ENCODE measurements around the gene SPRR2B.
"Not testable (repeated sequence)": the region's sequence is repeated elsewhere in the genome, so short reads cannot be mapped to it uniquely, and the experiment has no call there.

Gene SPRR2B

DNA sequence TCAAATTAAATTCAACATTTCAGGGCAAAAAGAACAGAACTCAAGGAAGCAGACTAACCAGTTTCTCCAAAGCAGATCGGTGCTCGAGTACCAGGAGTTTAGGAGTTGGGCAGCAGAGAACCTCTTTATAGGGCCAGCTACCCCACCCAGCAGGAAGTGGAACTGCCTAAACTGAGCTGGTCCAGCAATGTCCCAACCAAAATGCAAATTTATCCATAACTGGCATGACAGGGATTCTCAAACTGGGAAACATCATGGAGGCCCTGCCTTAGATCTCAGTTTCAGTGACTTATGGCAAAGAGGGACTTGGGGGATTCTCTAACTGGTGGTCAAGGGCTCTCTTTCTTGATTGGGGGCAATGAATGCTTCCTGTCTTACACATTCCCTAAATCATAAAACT is at the start of gene SPRR2B:
TSS of gene SPRR2B (minus strand) at position 101 of the 400 bp plus-strand sequence. CDS start 772 bp downstream, outside the sequence.
- DNase-seq: no peak

DNA sequence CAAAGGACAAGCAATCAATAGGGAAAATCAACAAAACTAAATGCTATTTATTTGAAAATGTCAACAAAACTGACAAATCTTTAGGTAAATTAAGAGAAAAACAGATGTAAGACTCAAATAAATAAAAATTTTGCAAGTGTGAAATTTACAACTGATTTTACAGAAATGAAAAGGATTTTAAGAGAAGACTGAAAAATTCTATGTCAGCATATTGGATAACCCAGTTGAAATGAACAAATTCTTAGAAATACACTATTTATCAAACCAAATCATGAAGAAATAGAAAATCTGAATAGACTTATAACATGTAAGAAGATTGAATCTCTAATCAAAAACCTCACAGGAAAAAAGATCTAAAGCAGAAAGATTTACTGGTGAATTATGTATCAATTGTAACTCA is 49.5 kb upstream of the SPRR2B start:
- no peak for DNase-seq

DNA sequence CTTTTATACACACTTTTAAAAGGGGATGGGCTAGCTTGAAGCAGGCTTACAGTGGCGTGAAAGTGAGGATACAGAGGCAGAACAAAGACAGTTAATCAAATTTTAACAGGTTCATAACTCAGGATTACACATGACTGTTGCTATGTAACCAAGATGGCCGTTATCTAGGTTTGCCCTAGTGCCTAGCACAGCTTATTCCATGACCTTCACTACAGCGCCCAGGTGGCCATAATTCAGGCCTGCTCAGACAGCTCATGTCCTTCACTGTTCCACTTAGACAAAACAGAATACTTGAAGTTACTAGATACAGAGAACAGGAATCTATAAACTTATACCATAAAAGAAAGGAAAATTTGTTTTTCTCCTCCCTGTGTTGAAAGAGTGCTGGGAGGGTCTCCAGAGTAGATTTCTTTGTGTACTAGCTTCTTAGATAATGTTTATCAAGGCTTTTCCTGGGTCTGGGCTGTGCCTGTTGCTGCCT is 48.1 kb upstream of the SPRR2B start:
- peak; percentile 10 for DNase-seq

DNA sequence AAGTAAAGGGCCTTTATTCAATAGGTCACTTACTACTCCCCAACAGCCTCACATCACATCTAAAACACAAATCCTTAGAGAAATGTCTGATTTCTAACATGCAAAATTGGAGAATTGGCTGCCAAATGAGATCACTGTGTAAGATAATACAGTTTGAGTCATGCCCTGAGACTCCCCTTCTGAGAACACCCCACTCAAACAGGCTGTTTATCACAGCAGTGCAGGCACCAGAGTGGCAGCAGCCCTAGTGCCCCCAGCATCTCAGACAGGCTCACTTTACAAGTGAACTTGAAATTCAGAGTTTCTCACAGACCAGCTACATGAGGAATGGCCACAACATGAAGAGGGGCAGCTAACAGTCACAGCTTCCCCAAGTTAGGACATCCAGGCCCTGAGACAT is 43.9 kb upstream of the SPRR2B start:
- DNase-seq: not testable (repeated sequence)

DNA sequence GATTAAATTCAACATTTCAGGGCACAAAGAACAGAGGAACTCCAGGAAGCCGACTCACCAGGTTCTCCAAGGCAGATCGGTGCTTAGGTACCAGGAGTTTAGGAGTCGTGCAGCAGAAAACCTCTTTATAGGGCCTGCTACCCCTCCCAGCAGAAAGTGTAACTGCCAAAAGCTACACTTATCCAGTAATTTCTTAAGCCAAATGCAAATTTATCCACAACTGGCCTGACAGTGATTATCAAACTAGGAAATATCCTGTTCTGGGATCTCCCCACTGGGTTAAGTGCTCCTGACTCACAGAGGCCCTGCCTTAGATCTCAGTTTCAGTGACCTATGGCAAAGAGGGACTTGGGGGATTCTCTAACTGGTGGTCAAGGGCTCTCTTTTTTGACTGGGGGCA is 42.0 kb upstream of the SPRR2B start, which contains the start of gene SPRR2F:
TSS of gene SPRR2F (minus strand) at position 101 of the 400 bp plus-strand sequence. CDS start 783 bp downstream, outside the sequence.
- DNase-seq: no peak

DNA sequence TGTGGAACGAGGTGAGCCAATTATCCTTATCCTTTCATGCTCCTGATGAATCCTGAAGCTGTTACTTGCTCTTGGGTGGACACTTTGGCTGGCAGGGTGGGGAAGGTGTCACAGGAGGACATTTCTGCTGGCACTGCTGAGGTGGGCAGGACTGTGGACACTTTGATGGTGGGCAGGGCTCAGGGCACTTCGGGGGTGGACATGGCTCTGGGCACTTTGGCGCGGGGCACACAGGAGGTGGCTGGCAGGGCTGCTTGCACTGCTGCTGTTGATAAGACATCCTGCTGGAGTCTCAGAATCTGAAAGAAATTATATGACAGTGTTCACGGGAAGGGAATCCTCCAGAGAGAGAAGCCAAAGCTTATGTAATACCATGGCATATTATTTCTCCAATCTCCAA is 41.0 kb upstream of the SPRR2B start:
- DNase-seq: not testable (repeated sequence)

DNA sequence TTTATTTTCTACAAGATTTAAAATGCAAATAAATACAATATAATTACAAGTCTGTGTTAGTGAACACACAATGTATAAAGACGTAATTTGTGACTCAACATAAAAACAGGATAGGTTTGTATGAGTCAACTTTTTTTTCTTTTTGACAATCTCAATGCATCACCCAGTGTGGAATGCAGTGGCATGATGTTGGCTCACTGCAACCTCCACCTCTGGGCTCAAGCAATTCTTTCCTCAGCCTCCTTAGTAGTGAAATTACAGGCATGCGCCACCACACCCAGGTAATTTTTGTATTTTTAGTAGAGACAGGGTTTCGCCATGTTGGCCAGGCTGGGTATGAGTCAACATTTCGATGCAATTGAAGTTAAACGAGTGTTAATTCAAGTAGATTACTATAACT is 28.8 kb upstream of the SPRR2B start:
- no peak for DNase-seq

DNA sequence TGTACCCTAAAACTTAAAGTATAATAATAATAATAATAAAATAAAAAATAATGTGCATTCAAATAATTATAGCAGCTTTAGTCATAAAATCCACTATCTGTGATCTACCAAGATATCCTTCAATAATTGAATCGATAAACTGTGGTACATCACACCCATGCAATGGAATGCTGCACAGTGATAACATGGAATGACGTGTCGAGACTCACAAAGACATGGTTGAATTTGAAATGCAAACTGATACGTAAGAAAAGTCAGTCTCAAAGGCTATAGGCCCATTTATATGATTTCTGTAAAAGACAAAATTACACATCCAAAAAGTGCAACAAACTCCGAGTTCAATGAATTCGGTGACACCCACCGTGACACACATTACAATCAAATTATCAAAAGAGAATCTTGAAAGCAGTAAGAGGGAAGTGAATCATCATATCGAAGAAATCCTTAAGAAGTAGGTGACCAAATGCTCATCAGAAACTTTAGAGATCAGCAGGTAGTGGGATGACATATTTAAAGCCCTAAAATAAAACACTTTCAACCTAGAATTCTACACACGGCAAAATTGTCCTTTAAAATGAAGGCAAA is 28.1 kb upstream of the SPRR2B start:
- DNase-seq: no peak

DNA sequence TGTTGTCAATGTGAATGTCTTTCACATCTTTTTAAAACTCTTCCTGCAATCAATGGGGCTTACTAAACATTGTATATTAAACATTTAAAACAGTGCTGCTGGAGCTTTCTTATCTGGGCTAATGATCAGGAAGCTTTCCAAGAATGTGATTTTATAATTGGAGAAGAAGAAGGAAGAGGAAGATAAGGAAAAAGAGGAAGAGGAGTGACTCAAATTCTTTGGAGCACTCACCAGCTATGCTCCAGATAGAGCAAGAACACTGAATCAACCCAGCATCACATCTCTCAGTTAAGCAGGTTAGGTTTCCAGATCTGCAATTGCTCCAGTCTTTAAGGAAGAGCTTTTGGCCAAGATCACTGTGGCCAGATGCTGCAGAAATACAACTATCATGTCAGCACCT is 24.4 kb upstream of the SPRR2B start:
- DNase-seq: no peak

DNA sequence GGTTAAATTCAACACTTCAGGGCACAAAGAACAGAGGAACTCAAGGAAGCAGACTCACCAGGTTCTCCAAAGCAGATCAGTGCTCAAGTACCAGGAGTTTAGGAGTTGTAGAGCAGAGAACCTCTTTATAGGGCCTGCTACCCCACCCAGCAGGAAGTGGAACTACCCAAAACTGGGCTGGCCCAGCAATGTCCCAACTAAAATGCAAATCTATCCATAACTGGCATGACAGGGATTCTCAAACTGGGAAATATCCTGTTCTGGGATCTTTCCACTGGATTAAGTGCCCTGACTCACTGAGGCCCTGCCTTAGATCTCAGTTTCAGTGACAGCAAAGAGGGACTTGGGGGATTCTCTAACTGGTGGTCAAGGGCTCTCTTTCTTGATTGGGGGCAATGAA is 23.0 kb upstream of the SPRR2B start, which contains the start of gene SPRR2E:
TSS of gene SPRR2E (minus strand) at position 101 of the 400 bp plus-strand sequence. CDS start 775 bp downstream, outside the sequence.
- DNase-seq: no peak

DNA sequence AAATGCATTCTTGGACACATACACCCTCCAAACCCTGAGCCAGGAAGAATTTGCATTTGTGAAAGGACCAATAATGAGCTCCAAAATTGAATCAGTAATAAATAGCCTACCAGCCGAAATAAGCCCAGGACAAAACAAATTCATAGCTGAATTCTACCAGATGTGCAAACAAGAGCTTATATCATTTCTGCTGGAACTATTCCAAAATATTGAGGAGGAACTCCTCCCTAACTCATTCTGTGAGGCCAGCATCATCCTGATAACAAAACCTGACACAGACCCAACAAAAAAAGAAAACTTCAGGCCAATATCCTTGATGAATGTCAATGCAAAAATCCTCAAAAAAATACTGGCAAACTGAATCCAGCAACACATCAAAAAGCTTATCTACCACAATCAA is 16.2 kb upstream of the SPRR2B start:
- DNase-seq: no peak

DNA sequence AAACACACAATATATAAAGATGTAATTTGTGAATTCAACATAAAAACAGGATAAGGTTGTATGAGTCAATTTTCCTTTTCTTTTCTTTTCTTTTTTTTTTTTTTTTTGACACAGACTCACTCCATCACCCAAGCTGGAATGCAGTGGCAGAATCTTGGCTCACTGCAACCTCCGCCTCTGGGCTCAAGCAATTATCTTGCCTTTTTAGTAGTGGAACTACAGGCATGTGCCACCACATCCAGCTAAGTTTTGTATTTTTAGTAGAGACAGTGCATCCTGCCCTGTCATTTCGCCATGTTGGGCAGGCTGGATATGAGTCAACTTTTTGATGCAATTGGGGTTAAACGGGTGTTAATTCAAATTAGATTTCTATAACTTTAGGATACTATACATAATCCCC is 10.3 kb upstream of the SPRR2B start:
- no peak for DNase-seq

DNA sequence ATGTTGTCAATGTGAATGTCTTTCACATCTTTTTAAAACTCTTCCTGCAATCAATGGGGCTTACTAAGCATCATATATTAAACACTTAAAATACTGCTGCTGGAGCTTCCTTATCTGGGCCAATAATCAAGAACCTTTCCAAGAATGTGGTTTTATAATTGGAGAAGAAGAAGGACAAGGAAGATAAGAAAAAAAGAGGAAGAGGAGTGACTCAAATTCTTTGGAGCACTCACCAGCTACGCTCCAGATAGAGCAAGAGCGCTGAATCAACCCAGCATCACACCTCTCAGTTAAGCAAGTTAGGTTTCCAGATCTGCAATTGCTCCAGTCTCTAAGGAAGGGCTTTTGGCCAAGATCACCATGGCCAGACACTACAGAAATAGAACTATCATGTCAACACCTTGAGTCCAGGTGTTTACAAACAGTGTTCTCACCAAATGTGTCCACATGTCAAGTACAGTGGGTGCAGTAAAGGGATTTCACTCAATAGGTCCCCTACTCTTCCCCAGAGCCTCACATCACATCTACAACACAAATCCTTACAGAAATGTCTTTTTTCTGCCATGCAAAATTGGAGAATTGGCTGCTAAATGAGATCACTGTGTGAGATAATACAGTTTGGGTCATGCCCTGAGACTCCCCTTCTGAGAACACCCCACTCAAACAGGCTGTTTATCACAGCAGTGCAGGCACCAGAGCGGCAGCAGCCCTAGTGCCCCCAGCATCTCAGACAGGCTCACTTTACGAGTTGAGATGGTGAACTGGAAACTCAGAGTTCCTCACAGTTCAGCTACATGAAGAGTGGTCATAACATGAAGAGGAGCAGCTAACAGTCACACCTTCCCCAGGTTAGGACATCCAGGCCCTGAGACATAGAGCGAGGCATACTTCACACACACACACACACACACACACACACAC is 1.7 kb upstream of the SPRR2B start:
- no peak for DNase-seq

DNA sequence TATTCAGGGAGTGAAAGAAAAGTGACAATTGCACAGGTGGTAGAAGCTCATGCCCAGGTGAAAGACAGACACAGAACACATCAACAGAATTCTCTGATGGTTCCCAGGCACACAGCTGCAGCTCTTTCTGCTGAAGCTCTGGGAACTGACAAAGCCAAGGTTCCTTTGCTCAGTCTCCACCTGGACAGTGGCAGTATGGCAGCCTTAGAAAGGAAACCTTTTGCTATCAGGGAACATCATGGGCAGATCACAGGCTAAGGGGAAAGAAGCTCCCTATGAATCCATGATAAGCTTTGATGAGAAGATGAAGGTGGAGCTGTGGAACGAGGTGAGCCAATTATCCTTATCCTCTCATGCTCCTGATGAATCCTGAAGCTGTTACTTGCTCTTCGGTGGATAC is 1.2 kb downstream of the SPRR2B start:
- peak; percentile 11 for DNase-seq

DNA sequence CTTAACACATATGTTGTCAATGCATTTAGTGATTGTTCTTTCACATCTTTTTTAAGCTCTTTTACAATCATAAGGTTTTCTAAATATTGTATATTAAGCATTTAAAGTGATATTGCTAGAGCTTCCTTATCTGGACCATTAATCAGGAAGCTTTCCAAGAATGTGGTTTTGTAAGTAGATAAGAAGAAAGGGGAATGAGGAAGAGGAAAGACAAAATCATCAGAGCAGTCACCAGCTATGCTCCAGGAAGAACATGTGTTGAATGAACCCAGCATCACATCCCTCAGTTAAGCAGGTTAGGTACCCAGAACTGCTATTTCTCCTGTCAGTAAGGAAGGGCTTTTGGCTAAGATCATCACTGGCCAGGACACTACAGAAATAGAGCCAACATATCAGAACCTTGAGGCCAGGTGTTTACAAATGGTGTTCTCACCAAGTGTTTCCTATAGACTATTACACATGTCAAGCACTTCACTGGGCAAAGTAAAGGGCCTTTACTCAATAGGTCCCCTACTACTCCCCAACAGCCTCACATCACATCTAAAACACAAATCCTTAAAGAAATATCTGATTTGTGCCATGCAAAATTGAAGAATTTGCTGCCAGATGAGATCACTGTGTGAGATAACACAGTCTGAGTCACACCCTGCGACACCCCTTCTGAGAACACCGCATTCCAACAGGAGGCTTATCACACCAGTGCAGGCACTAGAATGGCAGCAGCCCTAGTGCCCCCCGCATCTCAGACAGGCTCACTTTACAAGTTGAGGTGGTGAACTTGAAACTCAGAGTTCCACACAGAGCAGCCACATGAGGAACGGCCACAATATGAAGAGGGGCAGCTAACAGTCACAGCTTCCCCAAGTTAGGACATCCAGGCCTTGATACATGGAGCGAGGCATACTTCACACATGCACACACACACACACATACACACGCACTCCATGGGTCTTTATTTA is 12.3 kb downstream of the SPRR2B start:
- DNase-seq: no peak

DNA sequence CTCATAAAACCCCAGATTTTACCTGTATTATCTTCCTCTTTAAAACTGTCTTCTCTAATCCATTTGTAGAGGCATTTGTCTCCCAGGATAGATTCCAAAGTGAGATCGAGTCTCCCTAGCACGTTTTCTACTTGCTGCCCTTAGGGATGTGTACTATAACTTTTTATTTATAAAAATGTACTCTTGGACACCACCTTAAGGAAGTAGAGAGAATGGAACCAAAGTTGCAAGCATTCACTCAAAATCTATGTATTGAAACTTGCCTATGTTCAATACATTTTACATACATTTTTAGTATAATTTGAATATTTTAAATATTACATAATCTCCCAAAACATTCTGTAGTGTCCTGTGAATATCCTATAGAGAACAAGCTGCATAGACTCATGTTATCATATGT is 13.3 kb downstream of the SPRR2B start:
- peak; percentile 8 for DNase-seq

DNA sequence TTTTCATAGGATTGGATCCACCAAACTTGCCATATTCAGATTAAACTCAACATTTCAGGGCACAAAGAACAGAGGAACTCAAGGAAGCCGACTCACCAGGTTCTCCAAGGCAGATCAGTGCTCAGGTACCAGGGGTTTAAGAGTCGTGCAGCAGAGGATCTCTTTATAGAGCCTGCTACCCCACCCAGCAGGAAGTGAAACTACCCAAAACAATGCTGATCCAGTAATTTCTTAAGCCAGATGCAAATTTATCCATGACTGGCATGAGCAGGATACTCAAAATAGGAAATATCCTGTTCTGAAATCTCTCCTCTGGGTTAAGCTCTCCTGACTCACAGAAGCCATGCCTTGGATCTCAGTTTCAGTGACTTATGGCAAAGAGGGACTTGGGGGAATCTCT is 14.0 kb downstream of the SPRR2B start, which contains the start of gene SPRR2A:
TSS of gene SPRR2A (minus strand) at position 138 of the 400 bp plus-strand sequence. CDS start 777 bp downstream, outside the sequence.
- DNase-seq: no peak

DNA sequence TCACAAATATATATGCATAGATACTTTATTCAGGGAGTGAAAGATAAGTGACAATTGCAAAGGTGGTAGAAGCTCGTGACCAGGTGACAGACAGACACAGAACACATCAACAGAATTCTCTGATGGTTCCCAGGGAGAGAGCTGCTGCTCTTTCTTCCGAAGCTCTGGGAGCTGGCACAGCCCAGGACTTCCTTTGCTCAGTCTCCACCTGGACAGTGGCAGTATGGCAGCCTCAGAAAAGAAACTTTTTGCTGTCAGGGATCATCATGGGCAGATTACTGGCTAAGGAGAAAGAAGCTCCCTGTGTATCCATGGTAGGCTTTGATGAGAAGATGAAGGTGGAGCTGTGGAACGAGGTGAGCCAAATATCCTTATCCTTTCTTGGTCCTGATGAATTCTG is 15.3 kb downstream of the SPRR2B start:
- DNase-seq: not testable (repeated sequence)

DNA sequence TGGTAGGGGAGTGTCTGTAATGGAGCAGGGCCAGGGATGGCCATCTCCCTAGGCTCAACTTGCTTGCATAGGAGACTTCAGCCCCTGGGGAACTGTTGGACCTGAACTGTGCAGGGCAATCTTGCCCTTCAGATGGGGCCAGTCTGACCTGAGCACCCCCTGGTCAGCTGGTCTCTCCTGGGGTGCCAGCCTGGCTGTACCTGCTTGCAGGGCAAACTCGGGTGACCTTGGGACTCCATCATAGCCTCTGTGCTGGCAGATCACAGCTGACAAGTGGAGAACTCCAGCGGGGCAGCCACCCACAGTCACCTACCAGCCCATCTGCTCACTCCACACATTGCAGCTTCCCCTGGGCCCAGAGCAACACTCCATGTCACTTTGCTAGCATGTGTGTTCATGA is 22.2 kb downstream of the SPRR2B start:
- DNase-seq: no peak

DNA sequence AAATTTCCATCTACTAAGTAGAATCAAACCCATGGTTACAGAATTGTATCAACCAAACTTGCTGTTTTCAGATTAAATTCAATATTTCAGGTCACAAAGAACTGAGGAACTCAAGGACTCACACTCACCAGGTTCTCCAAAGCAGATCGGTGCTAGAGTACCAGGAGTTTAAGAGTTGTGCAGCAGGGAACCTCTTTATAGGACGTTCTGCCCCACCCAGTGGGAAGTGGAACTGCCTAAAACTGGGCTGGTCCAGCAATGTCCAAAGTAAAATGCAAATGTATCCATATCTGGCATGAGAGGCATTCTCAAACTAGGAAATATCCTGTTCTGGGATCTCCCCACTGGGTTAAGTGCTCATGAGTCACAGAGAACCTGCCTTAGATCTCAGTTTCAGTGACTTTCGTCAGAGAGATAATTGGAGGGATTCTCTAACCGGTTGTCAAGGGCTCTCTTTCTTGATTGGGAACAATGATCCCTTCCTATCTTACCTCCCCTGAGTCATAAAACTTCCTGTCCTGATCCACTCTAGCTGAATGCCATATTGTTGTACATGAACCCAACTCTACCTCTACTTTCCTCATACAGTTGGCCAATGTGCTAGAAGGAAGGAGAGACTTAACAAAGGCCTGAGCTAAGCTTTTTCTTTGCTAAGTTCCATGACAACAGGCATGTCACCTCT is 30.3 kb downstream of the SPRR2B start, which contains the start of gene SPRR2D:
TSS of gene SPRR2D (minus strand) at position 171 of the 682 bp plus-strand sequence. CDS start 774 bp downstream, outside the sequence.
- no peak for DNase-seq

DNA sequence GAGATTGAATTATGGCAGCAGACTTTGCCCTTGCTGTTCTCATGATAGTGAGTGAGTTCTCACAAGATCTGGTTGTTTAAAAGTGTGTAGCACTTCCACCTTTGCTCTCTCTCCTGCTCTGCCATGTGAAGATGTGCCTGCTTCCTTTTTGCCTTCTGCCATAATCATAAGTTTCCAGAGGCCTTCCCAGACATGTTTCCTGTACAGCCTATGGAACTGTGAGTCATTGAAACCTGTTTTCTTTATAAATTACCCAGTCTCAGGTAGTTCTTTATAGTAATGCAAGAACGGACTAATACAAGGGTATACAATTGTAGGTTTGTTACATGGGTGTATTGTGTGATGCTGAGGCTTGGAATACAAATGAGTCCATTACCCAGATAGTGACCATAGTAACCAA is 36.2 kb downstream of the SPRR2B start:
- no peak for DNase-seq
